Renal cortex interstitium (tissue), 11 donors: ENCODE data around the gene TNRC6C. TPM values are rescaled to one million over a fixed set of nuclear protein-coding genes. Genes with fewer than 3 reads are reported as not detected.

Experiments used
- DNase-seq, 11 donors: peaks; one replicate each; pipeline ENCODE4 v3.0.0-alpha.2; 2013; ENCODE audit warnings: low read depth in 9 of 11, low spot score in 4 of 11; ENCODE audit errors: extremely low read depth in 1 of 11
- polyA plus RNA-seq, 3 donors: library from polyadenylated mRNA; unstranded; fragments of 120-200 nt; gene quantifications; one replicate each; pipeline ENCODE4 v1.2.1, GENCODE V29; 2013; ENCODE audit not compliant: insufficient read length in 3 of 3

The TNRC6C gene
- polyA plus RNA-seq, 3 donors, result 11.5 to 18.6 (median 14.0) TPM

GRCh38 chr17:78101542-78101941 is 143.0 kb downstream of the TNRC6C start:
- no peak for DNase-seq

GRCh38 chr17:78103311-78103710 is 144.8 kb downstream of the TNRC6C start:
- DNase-seq, result no peak

GRCh38 chr17:78104540-78104941 is 146.0 kb downstream of the TNRC6C start:
- no peak for DNase-seq

GRCh38 chr17:78105101-78105500 is 146.6 kb downstream of the TNRC6C start:
- no peak for DNase-seq

- no peak for DNase-seq
These were observed 147.0 kb downstream of the TNRC6C start for GRCh38 chr17:78105551-78105950.

- DNase-seq, result no peak
These were observed 147.7 kb downstream of the TNRC6C start for GRCh38 chr17:78106211-78106610.

- DNase-seq, result no peak
These were observed 149.0 kb downstream of the TNRC6C start for GRCh38 chr17:78107457-78107856.

GRCh38 chr17:78107976-78108725 is 149.6 kb downstream of the TNRC6C start:
- no peak for DNase-seq

- no peak for DNase-seq
These were observed 150.4 kb downstream of the TNRC6C start for GRCh38 chr17:78108726-78109488.

GRCh38 chr17:78109489-78109761 is 150.9 kb downstream of the TNRC6C start:
- DNase-seq, result no peak

- no peak for DNase-seq
These were observed 152.0 kb downstream of the TNRC6C start for GRCh38 chr17:78110363-78111015.

GRCh38 chr17:78111016-78111726 is 152.7 kb downstream of the TNRC6C start:
- DNase-seq, result no peak

GRCh38 chr17:78111727-78112517 is 153.4 kb downstream of the TNRC6C start:
- no peak for DNase-seq

- DNase-seq, result peak in 1 of 11 donors; percentile 51
These were observed 154.3 kb downstream of the TNRC6C start for GRCh38 chr17:78112518-78113471.

- DNase-seq, result no peak
These were observed 155.6 kb downstream of the TNRC6C start for GRCh38 chr17:78113804-78114785.

GRCh38 chr17:78114831-78115723 is 156.6 kb downstream of the TNRC6C start:
- no peak for DNase-seq
